MG63 (cell line): Measurements from ENCODE around the gene ZCCHC18. TPM values are rescaled to one million over a fixed set of nuclear protein-coding genes. Genes with fewer than 3 reads are reported as not detected.

ENCODE experiments used
- DNase-seq: peaks from one replicate; pipeline ENCODE4 v3.0.0-alpha.2; 2020
- H3K27me3 ChIP-seq: fragments of 250-450 bp; sonication (Bioruptor Pico); 2 replicates; pipeline ENCODE4 v1.5.1; 2020; ENCODE audit warnings: mild to moderate bottlenecking, moderate library complexity
- H3K36me3 ChIP-seq: fragments of 250-450 bp; sonication (Bioruptor Pico); 2 replicates; pipeline ENCODE4 v1.5.1; 2020; ENCODE audit warnings: mild to moderate bottlenecking, moderate library complexity
- H3K4me3 ChIP-seq: fragments of 250-450 bp; sonication (Bioruptor Pico); 2 replicates; pipeline ENCODE4 v1.5.1; 2020; ENCODE audit warnings: mild to moderate bottlenecking, moderate library complexity
- H3K9me3 ChIP-seq: fragments of 250-450 bp; sonication (Bioruptor Pico); 2 replicates; pipeline ENCODE4 v1.5.1; 2020; ENCODE audit warnings: mild to moderate bottlenecking, moderate library complexity
- total RNA-seq: library from RNA; depleted of rRNA; stranded (reverse); fragments of >200 nt; shearing (Covaris generic); gene quantifications from 2 replicates; pipeline ENCODE4 v1.2.3, GENCODE V29; 2014; ENCODE audit warnings: low replicate concordance; rRNA removed

ZCCHC18 gene
- total RNA-seq, 1 experiment from 2014 or later: not detected

DNA sequence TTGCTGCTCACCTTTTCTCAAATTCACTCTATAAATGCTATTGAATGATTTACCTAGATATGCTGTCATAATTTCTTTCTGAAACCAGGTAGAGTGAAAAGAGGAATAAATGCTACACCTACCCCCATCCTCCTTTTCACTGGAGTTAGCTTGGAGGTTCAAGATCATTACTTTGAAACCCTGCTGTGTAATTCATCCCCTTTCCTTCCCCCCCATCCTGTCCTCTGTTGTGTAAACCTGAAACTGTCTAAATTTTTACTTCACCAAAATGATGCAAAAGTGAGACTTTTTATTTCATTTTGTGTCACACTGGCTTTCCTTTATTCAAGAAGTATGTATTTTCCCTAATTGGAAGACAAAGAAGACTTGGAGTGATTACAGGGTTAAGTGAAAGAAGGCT lies 5.4 kb downstream of the ZCCHC18 start:
- Histone ChIP-seq H3K27me3 (no peaks in the 10 kb centered on the region), H3K36me3 (no peaks in the 10 kb centered on the region), H3K9me3 (no peaks in the 10 kb centered on the region), H3K4me3 (no peak overlapping the region)
- no peak for DNase-seq

DNA sequence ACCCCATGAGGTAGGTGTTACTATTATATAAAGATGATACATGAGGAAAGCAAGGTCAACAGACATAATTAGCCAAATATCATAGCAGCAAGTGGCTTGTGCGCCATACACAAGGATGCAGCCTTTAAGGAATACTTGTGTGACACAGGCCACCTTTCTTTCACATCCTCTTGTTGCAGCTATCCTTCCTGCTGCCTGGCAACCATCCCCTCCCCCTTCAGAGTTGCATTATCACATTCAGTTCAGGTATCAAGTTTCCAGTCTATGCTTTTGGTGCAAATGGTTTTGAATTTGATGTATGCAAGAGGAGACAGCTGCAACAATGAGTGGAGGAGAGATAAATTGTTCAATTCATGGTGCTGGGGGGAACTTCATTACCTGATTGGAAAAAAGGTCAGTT lies 6.4 kb downstream of the ZCCHC18 start:
- H3K9me3 ChIP-seq: no peaks in the 10 kb centered on the region
- H3K4me3 ChIP-seq: no peak overlapping the region
- DNase-seq: no peak
- no peaks in the 10 kb centered on the region for H3K27me3 ChIP-seq
- no peaks in the 10 kb centered on the region for H3K36me3 ChIP-seq

GRCh38 chrX:104122829-104123228 lies 10.5 kb downstream of the ZCCHC18 start:
- H3K9me3 ChIP-seq: no peaks in the 10 kb centered on the region
- H3K27me3 ChIP-seq: no peaks in the 10 kb centered on the region
- no peak overlapping the region for H3K4me3 ChIP-seq
- DNase-seq: no peak
- H3K36me3 ChIP-seq: no peaks in the 10 kb centered on the region

- DNase-seq: no peak
- no peaks in the 10 kb centered on the region for H3K36me3 ChIP-seq
- no peaks in the 10 kb centered on the region for H3K9me3 ChIP-seq
- no peaks in the 10 kb centered on the region for H3K27me3 ChIP-seq
- H3K4me3 ChIP-seq: no peak overlapping the region
Observed at GRCh38 chrX:104126856-104127255, 14.5 kb downstream of the ZCCHC18 start.

DNA sequence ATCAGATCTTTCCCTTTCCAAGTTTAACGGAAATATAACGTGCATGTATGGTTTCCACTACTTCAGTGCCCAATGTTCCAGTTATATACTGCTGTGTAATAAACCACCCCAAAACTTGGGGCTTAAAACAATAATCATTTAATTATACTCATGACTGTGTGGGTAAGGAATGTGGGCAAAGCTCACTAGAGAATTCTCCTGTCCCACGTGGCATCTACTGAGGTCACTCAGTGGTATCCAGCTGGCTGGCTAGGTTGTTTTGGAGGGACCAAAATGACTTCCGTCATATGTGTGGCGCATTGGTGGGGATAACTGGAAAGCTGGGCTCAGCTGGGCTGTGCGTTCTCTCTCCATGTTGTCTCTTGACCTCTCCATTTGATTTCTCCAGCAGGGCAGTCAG lies 18.5 kb downstream of the ZCCHC18 start:
- no peaks in the 10 kb centered on the region for H3K36me3 ChIP-seq
- no peaks in the 10 kb centered on the region for H3K27me3 ChIP-seq
- no peaks in the 10 kb centered on the region for H3K9me3 ChIP-seq
- H3K4me3 ChIP-seq: no peak overlapping the region
- no peak for DNase-seq

DNA sequence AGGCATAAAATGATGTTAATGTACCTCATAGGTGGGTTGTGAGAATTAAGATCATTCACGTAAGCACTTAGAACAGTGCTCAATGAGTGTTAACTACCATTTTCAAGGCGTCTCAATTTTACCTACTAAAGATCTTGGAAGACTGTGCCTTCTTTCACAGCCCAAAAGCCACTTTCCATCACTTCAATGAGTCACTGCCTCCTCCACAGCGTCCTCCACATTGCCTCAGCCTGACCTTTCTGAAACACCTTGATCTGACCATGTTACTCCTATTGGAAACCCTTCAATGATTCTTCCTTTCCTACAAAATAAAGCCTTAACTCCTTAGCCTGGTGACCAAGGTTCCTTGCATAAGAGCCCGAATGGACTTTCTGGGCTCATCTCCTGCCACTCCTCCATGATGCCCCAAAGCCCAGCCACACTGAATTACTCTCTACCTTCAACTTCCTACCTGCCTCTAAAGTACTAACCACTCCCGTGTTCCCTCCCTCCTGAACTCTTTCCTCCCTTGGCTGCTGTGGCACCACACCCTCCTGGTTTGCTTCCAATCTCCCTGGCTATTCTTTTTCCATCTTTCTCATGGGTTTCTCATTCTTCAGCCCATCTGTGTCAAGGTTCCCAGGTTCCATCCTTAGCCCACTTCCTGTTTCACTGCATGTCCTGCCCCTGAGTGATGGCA lies 22.4 kb downstream of the ZCCHC18 start:
- no peaks in the 10 kb centered on the region for H3K36me3 ChIP-seq
- no peaks in the 10 kb centered on the region for H3K9me3 ChIP-seq
- no peaks in the 10 kb centered on the region for H3K27me3 ChIP-seq
- DNase-seq: no peak
- no peak overlapping the region for H3K4me3 ChIP-seq

- Histone ChIP-seq H3K9me3 (no peaks in the 10 kb centered on the region), H3K36me3 (no peaks in the 10 kb centered on the region), H3K27me3 (no peaks in the 10 kb centered on the region), H3K4me3 (no peak overlapping the region)
- DNase-seq: no peak
Observed at GRCh38 chrX:104135677-104136076, 23.4 kb downstream of the ZCCHC18 start.

GRCh38 chrX:104136241-104137019 lies 24.1 kb downstream of the ZCCHC18 start:
- no peak overlapping the region for H3K4me3 ChIP-seq
- no peaks in the 10 kb centered on the region for H3K27me3 ChIP-seq
- peak; percentile 36 for DNase-seq
- no peaks in the 10 kb centered on the region for H3K9me3 ChIP-seq
- H3K36me3 ChIP-seq: no peaks in the 10 kb centered on the region

DNA sequence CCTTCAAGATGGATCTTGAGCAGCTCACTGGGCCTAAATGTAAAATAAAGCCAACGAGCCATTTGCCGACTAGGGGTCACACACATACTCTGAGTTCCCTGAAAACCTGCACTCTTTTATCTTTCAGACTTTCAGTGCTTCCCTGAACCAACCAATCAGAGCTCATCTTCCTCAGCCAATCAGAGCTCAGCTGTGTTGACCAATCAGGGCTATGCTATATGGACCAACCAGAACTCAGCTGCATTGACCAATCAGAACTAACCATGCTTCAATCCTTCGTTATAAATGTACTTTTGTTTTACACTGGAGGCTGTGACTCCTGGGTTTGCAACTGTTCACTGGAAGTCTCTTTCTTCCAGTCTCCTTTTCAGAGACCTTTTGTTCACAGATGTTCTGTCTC lies 25.2 kb downstream of the ZCCHC18 start:
- Histone ChIP-seq H3K4me3 (no peak overlapping the region), H3K27me3 (no peaks in the 10 kb centered on the region), H3K9me3 (no peaks in the 10 kb centered on the region), H3K36me3 (no peaks in the 10 kb centered on the region)
- DNase-seq: no peak

GRCh38 chrX:104141087-104141760 lies 28.9 kb downstream of the ZCCHC18 start:
- no peak for DNase-seq
- H3K27me3 ChIP-seq: no peaks in the 10 kb centered on the region
- no peak overlapping the region for H3K4me3 ChIP-seq
- H3K9me3 ChIP-seq: no peaks in the 10 kb centered on the region
- H3K36me3 ChIP-seq: no peaks in the 10 kb centered on the region

- Histone ChIP-seq H3K4me3 (no peak overlapping the region), H3K27me3 (no peaks in the 10 kb centered on the region), H3K36me3 (no peaks in the 10 kb centered on the region), H3K9me3 (no peaks in the 10 kb centered on the region)
- no peak for DNase-seq
Observed at GRCh38 chrX:104151037-104151436, 38.7 kb downstream of the ZCCHC18 start.

DNA sequence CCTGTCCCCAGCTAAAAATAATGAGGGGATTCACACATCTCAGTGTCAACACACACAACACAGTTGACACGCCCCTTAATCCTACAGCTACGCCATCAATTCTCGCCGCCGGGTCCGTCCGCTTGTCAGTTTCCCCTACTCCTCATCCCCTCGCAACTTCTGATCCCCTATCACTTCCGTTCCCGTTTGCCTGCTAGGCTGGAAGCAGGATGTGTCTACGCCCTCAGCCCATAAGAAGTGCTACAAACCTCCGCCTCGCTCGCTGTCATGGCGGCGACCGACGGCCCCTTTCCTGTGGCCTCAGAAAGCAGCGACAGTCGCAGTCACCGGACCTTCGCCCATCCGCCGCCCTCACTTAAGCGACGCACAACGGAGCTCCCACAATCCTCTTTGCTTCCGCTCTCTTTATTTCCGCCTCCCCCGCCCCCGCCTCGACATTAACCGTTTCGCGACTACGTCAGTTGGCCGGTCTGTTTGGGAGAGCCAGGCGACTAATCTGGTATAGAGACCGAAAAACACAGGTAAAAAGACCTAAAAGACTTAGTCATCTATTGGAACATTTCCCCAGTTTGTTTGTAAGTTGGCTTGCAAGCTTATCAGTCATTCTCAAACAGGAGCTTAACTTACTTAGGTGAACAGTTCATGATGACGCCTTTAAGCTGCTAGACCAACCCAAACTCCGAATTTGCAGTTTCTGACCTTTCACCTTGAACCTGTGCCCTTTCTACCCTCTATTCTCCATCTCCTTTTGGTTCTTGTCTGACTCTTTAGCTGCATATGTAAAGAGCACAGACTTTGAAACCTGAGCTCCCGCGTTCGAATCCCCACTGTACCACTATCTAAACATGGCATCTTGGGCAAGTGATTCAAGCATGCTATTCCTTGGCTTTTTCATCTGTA lies 44.6 kb downstream of the ZCCHC18 start, which contains the start of gene SLC25A53:
SLC25A53 (minus strand) TSS at position 380 of the 900 bp plus-strand sequence. CDS start 51,752 bp downstream, outside the sequence.
- peak; percentile 72 for DNase-seq
- no peaks in the 10 kb centered on the region for H3K9me3 ChIP-seq

More for the DNA sequence above, 44.6 kb downstream of the ZCCHC18 start, which contains the start of gene SLC25A53:
- Histone ChIP-seq H3K36me3 (no peaks in the 10 kb centered on the region), H3K27me3 (no peaks in the 10 kb centered on the region), H3K4me3 (peak within 1 kb of the TSS; percentile 75)

Other genes with a start within 250 kb of the ZCCHC18 start
- gene TMSB15B, start 149.9 kb upstream of the ZCCHC18 start, total RNA-seq: 8.6 and 44.0 TPM in 2 replicates
- not detected in 2 replicates for gene H2BW1, start 98.8 kb upstream of the ZCCHC18 start, total RNA-seq
- not detected in 2 replicates for gene H2BW2, start 72.6 kb upstream of the ZCCHC18 start, total RNA-seq
- 0.10 TPM in 1 of 2 replicates, not detected in the other for gene TMSB15C, start 36.3 kb upstream of the ZCCHC18 start, total RNA-seq
- 4.4 and 6.0 TPM in 2 replicates for gene SLC25A53, start 44.5 kb downstream of the ZCCHC18 start, total RNA-seq
- gene FAM199X, start 53.9 kb downstream of the ZCCHC18 start, total RNA-seq: 12.7 and 13.3 TPM in 2 replicates
- gene ESX1, start 142.4 kb downstream of the ZCCHC18 start, total RNA-seq: not detected in 2 replicates